Stimulated activated CD8-positive, alpha-beta memory T cell treated with anti-CD3 and anti-CD28 coated beads, Interleukin-7, amount 100 ng/mL, for 4 hours (primary cell): ENCODE data around the gene MXRA8.

Experiments
- DNase-seq, 2 donors: peaks; one replicate each; pipeline ENCODE4 v3.0.0-alpha.2; 2020; ENCODE audit warnings: low read depth in 2 of 2

MXRA8 gene

GRCh38 chr1:1349256-1350012 is 8.9 kb downstream of the MXRA8 start, which contains the start of gene DVL1:
TSS of gene DVL1 (minus strand) at chr1:1349418. CDS start at chr1:1349065, 353 bp downstream.
- DNase-seq = peak; percentile 17 to 53

GRCh38 chr1:1348420-1349255 is 9.7 kb downstream of the MXRA8 start:
- no peak for DNase-seq

GRCh38 chr1:1347663-1348419 is 10.5 kb downstream of the MXRA8 start:
- no peak for DNase-seq

- no peak for DNase-seq
Observed at GRCh38 chr1:1347026-1347595, 11.2 kb downstream of the MXRA8 start.

GRCh38 chr1:1346501-1346890 is 11.9 kb downstream of the MXRA8 start:
- no peak for DNase-seq

GRCh38 chr1:1345860-1346500 is 12.4 kb downstream of the MXRA8 start:
- no peak for DNase-seq

- no peak for DNase-seq
Observed at GRCh38 chr1:1345384-1345783, 13.0 kb downstream of the MXRA8 start.

GRCh38 chr1:1344655-1345361 is 13.5 kb downstream of the MXRA8 start:
- DNase-seq = peak; percentile 23 to 57

- no peak for DNase-seq
Observed at GRCh38 chr1:1343811-1344421, 14.4 kb downstream of the MXRA8 start.

GRCh38 chr1:1342584-1343115 is 15.7 kb downstream of the MXRA8 start:
- no peak for DNase-seq

- no peak for DNase-seq
Observed at GRCh38 chr1:1342061-1342562, 16.2 kb downstream of the MXRA8 start.

- DNase-seq = no peak
Observed at GRCh38 chr1:1341549-1342021, 16.8 kb downstream of the MXRA8 start.

- no peak for DNase-seq
Observed at GRCh38 chr1:1340791-1341548, 17.4 kb downstream of the MXRA8 start.

GRCh38 chr1:1340185-1340584 is 18.2 kb downstream of the MXRA8 start:
- DNase-seq = no peak

- no peak for DNase-seq
Observed at GRCh38 chr1:1338278-1338677, 20.1 kb downstream of the MXRA8 start.

- DNase-seq = no peak
Observed at GRCh38 chr1:1337793-1338147, 20.6 kb downstream of the MXRA8 start.

GRCh38 chr1:1336931-1337792 is 21.2 kb downstream of the MXRA8 start:
- DNase-seq = no peak

- DNase-seq = no peak
Observed at GRCh38 chr1:1336446-1336845, 21.9 kb downstream of the MXRA8 start.
